Peyer's patch (tissue), 4 donors: ENCODE data around the gene ZBTB42. TPM values are rescaled to one million over a fixed set of nuclear protein-coding genes. Genes with fewer than 3 reads are reported as not detected.

ENCODE experiments used
- DNase-seq, 3 donors: peaks; one replicate each; pipeline ENCODE4 v3.0.0-alpha.2; 2017 to 2019
- H3K27ac ChIP-seq, 4 donors: fragments of 200-600 bp; sonication (generic); one replicate each; pipeline ENCODE4 v1.5.1; 2016 to 2019
- H3K27me3 ChIP-seq, 2 donors: fragments of 200-600 bp; sonication (generic); one replicate each; pipeline ENCODE4 v1.5.1; 2019
- H3K36me3 ChIP-seq, 3 donors: fragments of 200-600 bp; sonication (generic); one replicate each; pipeline ENCODE4 v1.5.1; 2016 to 2019
- H3K4me1 ChIP-seq, 4 donors: fragments of 200-600 bp; sonication (generic); one replicate each; pipeline ENCODE4 v1.5.1; 2016 to 2019
- H3K4me3 ChIP-seq, 4 donors: fragments of 200-600 bp; sonication (generic); 1 replicate in 3 of 4; 2 replicates in 1 of 4; pipeline ENCODE4 v1.5.1; 2016 to 2019; ENCODE audit warnings: mild to moderate bottlenecking in 1 of 4
- H3K9me3 ChIP-seq, 4 donors: fragments of 200-600 bp; sonication (generic); one replicate each; pipeline ENCODE4 v1.5.1; 2016 to 2019; ENCODE audit warnings: mild to moderate bottlenecking in 1 of 4
- CTCF ChIP-seq, 6 experiments: fragments of 450-650 bp in 4 of 6; fragments of 200-600 bp in 2 of 6; sonication (generic) in 1 of 6; IDR thresholded peaks; one replicate each; pipeline ENCODE4 v1.5.1; 2017 to 2019; ENCODE audit warnings: antibody characterized with exemption in 6 of 6, mild to moderate bottlenecking in 3 of 6, moderate library complexity in 1 of 6
- POLR2A ChIP-seq, 2 donors: fragments of 450-650 bp; IDR thresholded peaks; one replicate each; pipeline ENCODE4 v1.5.1; 2017; ENCODE audit warnings: antibody characterized with exemption in 2 of 2, mild to moderate bottlenecking in 2 of 2, moderate library complexity in 2 of 2
- total RNA-seq, 4 donors: library from RNA; depleted of rRNA; stranded (reverse); fragments of >200 nt; gene quantifications; one replicate each; pipeline ENCODE4 v1.1.0, GENCODE V29; 2016

Gene ZBTB42
- total RNA-seq, 4 donors from 2014 or later, result 2.5 to 14.7 (median 10.9) TPM

GRCh38 chr14:104845834-104846441 is 45.0 kb downstream of the ZBTB42 start:
- Histone ChIP-seq H3K27ac (no peak overlapping the region), H3K36me3 (no peaks in the 10 kb centered on the region), H3K27me3 (peaks cover 0 to 21% of the 10 kb centered on the region in 2 donors), H3K4me1 (peaks cover 0 to 19% (median 3%) of the 10 kb centered on the region in 4 donors), H3K4me3 (no peak overlapping the region), H3K9me3 (no peaks in the 10 kb centered on the region)
- DNase-seq, result no peak
- TF ChIP-seq POLR2A (IDR thresholded peaks at IDR 0.05) (no peak), CTCF (IDR thresholded peaks at IDR 0.05) (no peak)

- no peak overlapping the region for H3K27ac ChIP-seq
- H3K4me1 ChIP-seq, result no peaks in the 10 kb centered on the region
- no peak overlapping the region for H3K4me3 ChIP-seq
- H3K27me3 ChIP-seq, result no peaks in the 10 kb centered on the region
- TF ChIP-seq CTCF (IDR thresholded peaks at IDR 0.05), result no peak
- TF ChIP-seq POLR2A (IDR thresholded peaks at IDR 0.05), result no peak
- no peak for DNase-seq
- H3K9me3 ChIP-seq, result no peaks in the 10 kb centered on the region
- H3K36me3 ChIP-seq, result no peaks in the 10 kb centered on the region
Observed at GRCh38 chr14:104852280-104852663, 51.4 kb downstream of the ZBTB42 start.

Other genes starting within 250 kb of the ZBTB42 start
- gene C14orf180, start 221.3 kb upstream of the ZBTB42 start, total RNA-seq, result under 1 TPM in 1 of 4 donors, not detected in 3; 0.70 TPM
- gene TMEM179, start 196.3 kb upstream of the ZBTB42 start, total RNA-seq, result 1 to 10 TPM in 2 of 4 donors, under 1 TPM in 1, not detected in 1; 0.54 to 3.1 (median 1.7) TPM
- 100 to 1,000 TPM; 137 to 287 (median 203) TPM for gene INF2, start 111.5 kb upstream of the ZBTB42 start, total RNA-seq
- gene ADSS1, start 76.9 kb upstream of the ZBTB42 start, total RNA-seq, result 10 to 100 TPM; 11.0 to 18.6 (median 17.1) TPM
- gene SIVA1, start 48.0 kb upstream of the ZBTB42 start, total RNA-seq, result 100 to 1,000 TPM in 3 of 4 donors, 10 to 100 TPM in 1; 64.6 to 144 (median 115) TPM
- 100 to 1,000 TPM in 2 of 4 donors, 10 to 100 TPM in 2; 85.6 to 259 (median 111) TPM for gene AKT1, start 5.4 kb upstream of the ZBTB42 start, total RNA-seq
- 100 to 1,000 TPM in 1 of 4 donors, 10 to 100 TPM in 3; 42.1 to 112 (median 83.8) TPM for gene CEP170B, start 64.2 kb downstream of the ZBTB42 start, total RNA-seq
- gene PLD4, start 123.8 kb downstream of the ZBTB42 start, total RNA-seq, result 1 to 10 TPM in 2 of 4 donors, not detected in 2; 1.7 to 4.1 TPM
- gene AHNAK2, start 177.3 kb downstream of the ZBTB42 start, total RNA-seq, result 10 to 100 TPM in 3 of 4 donors, 1 to 10 TPM in 1; 3.2 to 19.0 (median 10.7) TPM
- 1 to 10 TPM in 2 of 4 donors, under 1 TPM in 1, not detected in 1; 0.88 to 3.8 (median 2.8) TPM for gene CLBA1, start 184.7 kb downstream of the ZBTB42 start, total RNA-seq
- 1 to 10 TPM; 3.7 to 9.1 (median 6.6) TPM for gene CDCA4, start 220.0 kb downstream of the ZBTB42 start, total RNA-seq